ENCODE results near the gene SPNS2. TPM values are rescaled to one million over a fixed set of nuclear protein-coding genes. Genes with fewer than 3 reads are reported as not detected.

SPNS2 gene
- total RNA-seq, 1 donor from 2014 or later = 0.70 TPM

DNA sequence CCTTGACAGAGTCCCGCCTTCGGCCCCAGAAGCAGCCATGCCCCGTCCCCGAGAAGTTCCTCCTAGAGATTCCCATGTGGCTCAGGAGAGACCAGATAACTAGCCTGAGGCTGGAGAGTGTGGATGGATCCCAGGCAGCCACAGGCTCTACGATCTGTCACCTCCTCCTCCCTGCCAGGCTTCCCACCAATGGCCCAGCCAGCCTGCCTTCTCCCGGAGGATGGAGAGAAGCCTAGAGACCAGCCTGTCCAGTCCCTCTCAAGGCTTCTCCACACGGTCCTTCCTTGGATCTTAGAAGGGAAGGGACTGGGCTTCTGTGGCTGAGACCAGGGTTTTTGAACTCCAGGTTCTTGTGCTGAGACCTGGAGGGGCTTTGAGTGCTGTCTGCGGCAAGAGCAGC is 84.0 kb downstream of the SPNS2 start:
- H3K27me3 Mint-ChIP-seq (ENCODE audit: low read depth) = peaks cover 43% of the 10 kb centered on the region
- TF ChIP-seq, protein P1, sequence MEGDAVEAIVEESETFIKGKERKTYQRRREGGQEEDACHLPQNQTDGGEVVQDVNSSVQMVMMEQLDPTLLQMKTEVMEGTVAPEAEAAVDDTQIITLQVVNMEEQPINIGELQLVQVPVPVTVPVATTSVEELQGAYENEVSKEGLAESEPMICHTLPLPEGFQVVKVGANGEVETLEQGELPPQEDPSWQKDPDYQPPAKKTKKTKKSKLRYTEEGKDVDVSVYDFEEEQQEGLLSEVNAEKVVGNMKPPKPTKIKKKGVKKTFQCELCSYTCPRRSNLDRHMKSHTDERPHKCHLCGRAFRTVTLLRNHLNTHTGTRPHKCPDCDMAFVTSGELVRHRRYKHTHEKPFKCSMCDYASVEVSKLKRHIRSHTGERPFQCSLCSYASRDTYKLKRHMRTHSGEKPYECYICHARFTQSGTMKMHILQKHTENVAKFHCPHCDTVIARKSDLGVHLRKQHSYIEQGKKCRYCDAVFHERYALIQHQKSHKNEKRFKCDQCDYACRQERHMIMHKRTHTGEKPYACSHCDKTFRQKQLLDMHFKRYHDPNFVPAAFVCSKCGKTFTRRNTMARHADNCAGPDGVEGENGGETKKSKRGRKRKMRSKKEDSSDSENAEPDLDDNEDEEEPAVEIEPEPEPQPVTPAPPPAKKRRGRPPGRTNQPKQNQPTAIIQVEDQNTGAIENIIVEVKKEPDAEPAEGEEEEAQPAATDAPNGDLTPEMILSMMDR (IDR thresholded peaks at IDR 0.05) = no peak
- H3K9me3 Mint-ChIP-seq (ENCODE audit: low read depth) = no peaks in the 10 kb centered on the region
- H3K36me3 Mint-ChIP-seq (ENCODE audit: low read depth) = no peaks in the 10 kb centered on the region
- H3K4me1 Mint-ChIP-seq (ENCODE audit: low read depth) = peaks cover 4% of the 10 kb centered on the region
- H3K4me3 Mint-ChIP-seq (ENCODE audit: unreplicated experiment) = no peak overlapping the region
- no peak overlapping the region for H3K27ac Mint-ChIP-seq (ENCODE audit: unreplicated experiment)
- no peak for DNase-seq (ENCODE audit: low spot score)

DNA sequence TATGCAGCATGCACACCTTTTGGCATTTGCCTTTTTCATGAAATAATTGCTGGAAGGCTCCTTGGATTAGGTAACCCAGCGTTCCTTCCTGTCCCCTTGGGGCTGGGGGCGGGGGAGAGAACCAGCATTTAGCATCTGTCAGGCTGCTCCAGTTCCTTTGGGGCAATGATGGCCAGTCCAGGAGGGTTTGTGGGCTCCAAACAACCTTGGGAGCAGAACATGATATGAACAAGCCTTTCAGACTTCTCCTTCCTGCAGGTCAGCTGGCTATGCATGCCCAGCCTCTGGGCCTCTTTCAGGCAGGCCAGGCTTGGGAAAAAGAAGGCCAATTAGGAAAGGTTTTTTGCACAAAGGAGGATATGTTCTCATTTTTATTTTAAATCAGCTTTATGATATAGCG is 84.5 kb downstream of the SPNS2 start:
- Mint-ChIP-seq H3K36me3 (ENCODE audit: low read depth) (no peaks in the 10 kb centered on the region), H3K4me3 (ENCODE audit: unreplicated experiment) (no peak overlapping the region), H3K27me3 (ENCODE audit: low read depth) (peaks cover 43% of the 10 kb centered on the region)

DNA sequence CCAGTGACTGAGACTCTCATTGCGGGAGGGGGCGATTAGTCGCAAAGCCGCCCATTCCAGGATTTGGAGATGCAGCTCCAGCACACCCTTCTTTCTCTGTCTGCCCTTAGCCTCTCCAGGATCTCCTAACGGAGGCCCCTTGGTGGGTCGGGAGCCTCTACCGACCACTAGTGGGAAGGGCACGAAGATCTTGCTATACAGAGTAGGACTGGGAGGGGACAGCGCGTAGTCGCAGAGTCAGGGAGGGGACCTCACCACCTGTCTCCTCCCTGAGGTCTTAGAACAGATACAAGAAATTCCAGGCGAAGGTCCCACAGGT is 85.1 kb downstream of the SPNS2 start:
- Mint-ChIP-seq H3K9me3 (ENCODE audit: low read depth) (no peaks in the 10 kb centered on the region), H3K36me3 (ENCODE audit: low read depth) (no peaks in the 10 kb centered on the region), H3K4me3 (ENCODE audit: unreplicated experiment) (peak overlapping the region; percentile 69), H3K27ac (ENCODE audit: unreplicated experiment) (no peak overlapping the region), H3K4me1 (ENCODE audit: low read depth) (peaks cover 4% of the 10 kb centered on the region), H3K27me3 (ENCODE audit: low read depth) (peaks cover 43% of the 10 kb centered on the region)
- TF ChIP-seq, protein P1 (IDR thresholded peaks at IDR 0.05) = peak; percentile 73
- DNase-seq (ENCODE audit: low spot score) = no peak

More for the DNA sequence above, 84.5 kb downstream of the SPNS2 start:
- DNase-seq (ENCODE audit: low spot score) = no peak
- Mint-ChIP-seq H3K4me1 (ENCODE audit: low read depth) (peaks cover 4% of the 10 kb centered on the region), H3K27ac (ENCODE audit: unreplicated experiment) (no peak overlapping the region), H3K9me3 (ENCODE audit: low read depth) (no peaks in the 10 kb centered on the region)
- TF ChIP-seq, protein P1 (IDR thresholded peaks at IDR 0.05) = no peak

DNA sequence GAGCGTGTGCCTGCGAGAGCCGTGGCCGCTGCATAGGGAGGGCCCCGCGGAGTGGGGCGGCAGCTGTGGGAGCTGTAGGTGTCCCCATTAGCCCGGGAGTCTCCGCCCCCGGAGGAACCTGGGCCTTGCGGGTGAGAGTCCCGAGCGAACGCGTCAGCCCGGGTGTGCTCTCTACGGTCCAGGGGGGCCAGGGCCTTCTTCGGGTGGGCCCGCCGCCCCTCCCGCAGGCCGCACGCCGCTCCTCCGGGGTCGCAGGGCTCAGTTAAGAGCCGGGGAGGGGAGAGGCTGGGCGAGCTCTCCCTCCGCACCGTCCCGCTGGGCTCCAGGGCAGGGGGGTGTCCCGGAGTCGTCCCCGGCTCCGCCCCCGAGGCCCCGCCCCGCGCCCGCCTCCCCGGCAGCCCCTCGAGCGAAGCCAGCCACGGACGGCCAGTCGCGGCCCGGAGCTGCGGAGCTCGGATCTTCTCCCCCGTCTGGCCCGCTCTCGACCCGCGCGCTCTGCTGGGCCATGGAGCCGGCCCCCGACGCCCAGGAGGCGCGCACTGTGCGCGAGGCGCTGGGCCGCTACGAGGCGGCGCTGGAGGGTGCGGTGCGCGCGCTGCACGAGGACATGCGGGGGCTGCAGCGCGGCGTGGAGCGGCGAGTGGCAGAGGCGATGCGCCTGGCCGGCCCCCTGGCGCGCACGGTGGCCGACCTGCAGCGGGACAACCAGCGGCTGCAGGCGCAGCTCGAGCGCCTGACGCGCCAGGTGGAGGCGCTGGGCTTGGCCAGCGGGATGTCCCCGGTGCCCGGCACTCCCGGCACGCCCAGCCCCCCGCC is 85.6 kb downstream of the SPNS2 start, which contains the start of gene SMTNL2:
TSS of gene SMTNL2 (plus strand) at position 429 of the 816 bp plus-strand sequence. CDS start at position 506, 77 bp downstream.
- TF ChIP-seq, protein P1 (IDR thresholded peaks at IDR 0.05) = peak; percentile 60
- H3K4me1 Mint-ChIP-seq (ENCODE audit: low read depth) = peaks cover 4% of the 10 kb centered on the region
- H3K27me3 Mint-ChIP-seq (ENCODE audit: low read depth) = peaks cover 43% of the 10 kb centered on the region
- H3K27ac Mint-ChIP-seq (ENCODE audit: unreplicated experiment) = no peak within 1 kb of the TSS
- H3K36me3 Mint-ChIP-seq (ENCODE audit: low read depth) = no peaks in the 10 kb centered on the region
- no peaks in the 10 kb centered on the region for H3K9me3 Mint-ChIP-seq (ENCODE audit: low read depth)
- H3K4me3 Mint-ChIP-seq (ENCODE audit: unreplicated experiment) = peak within 1 kb of the TSS; percentile 69
- no peak for DNase-seq (ENCODE audit: low spot score)

DNA sequence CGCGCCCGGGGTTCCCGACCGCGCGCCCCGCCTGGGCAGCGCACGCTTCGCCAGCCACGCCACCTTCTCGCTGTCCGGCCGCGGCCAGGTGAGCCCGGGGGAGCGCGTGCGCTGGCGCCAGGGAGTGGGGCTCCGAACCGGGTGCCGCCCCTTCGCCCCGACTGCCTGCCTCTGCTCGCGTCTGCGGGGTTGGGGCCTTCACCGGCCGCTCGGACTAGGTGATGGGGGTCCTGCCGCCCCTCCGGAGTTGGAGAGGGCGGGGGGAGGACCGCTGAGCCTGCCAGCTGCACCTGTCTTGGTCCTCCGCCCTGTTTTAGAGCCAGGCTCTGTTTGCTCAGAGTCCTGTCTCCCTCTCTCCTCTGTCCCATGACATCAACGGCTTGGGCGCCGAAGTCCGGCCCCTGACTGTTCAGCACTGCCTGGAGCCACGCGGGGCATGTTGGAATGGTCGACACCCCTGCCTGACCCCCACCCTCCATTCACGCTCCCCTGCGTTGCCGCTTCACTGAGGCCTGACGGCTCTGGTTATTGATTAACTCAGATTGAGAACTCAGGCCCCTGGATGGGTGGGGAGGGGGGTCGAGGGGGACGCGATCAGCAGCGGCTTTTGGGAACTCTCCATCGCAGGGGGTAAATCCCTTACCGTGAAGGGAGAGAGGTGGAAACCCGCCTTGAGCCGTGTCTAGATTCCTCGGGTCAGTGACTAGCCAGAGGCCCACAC is 86.4 kb downstream of the SPNS2 start:
- H3K4me1 Mint-ChIP-seq (ENCODE audit: low read depth) = peaks cover 4% of the 10 kb centered on the region
- peak overlapping the region; percentile 44 for H3K4me3 Mint-ChIP-seq (ENCODE audit: unreplicated experiment)
- no peaks in the 10 kb centered on the region for H3K9me3 Mint-ChIP-seq (ENCODE audit: low read depth)
- H3K27ac Mint-ChIP-seq (ENCODE audit: unreplicated experiment) = no peak overlapping the region
- H3K27me3 Mint-ChIP-seq (ENCODE audit: low read depth) = peaks cover 43% of the 10 kb centered on the region
- TF ChIP-seq, protein P1 (IDR thresholded peaks at IDR 0.05) = no peak
- no peaks in the 10 kb centered on the region for H3K36me3 Mint-ChIP-seq (ENCODE audit: low read depth)
- no peak for DNase-seq (ENCODE audit: low spot score)

Measured in chondrocyte (in vitro differentiated cells).